Measurements from ENCODE around the gene SLC2A11.

The SLC2A11 gene

DNA sequence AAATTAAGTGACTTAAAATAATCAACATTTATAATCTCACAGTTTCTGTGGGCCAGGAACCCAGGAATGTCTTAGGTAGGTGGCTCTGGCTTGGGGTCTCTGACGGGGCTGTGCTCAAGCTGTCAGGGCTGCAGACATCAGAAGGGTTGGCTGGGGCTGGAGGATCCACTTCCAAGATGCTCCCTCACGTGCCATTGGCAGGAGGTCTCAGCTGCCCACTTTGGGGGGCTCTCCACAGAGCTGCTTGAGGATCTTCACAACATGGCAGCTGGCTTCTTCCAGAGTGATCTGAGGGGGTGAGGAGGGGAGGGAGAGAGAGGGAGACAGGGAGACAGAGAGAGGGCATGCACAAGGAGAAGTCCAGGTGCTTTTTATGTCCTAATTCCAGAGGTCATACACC, 18.1 kb downstream of the SLC2A11 start:
- no peak for ATAC-seq (ENCODE audit: low read depth)
- Histone ChIP-seq H3K4me3 (ENCODE audit: severe bottlenecking) (no peak overlapping the region), H3K36me3 (ENCODE audit: low read depth) (no peaks in the 10 kb centered on the region), H3K4me1 (ENCODE audit: insufficient read depth, poor library complexity, severe bottlenecking) (no peaks in the 10 kb centered on the region), H3K27me3 (ENCODE audit: insufficient read depth, poor library complexity, severe bottlenecking) (no peaks in the 10 kb centered on the region), H3K27ac (ENCODE audit: poor library complexity, severe bottlenecking) (no peak overlapping the region), H3K9me3 (ENCODE audit: severe bottlenecking) (no peaks in the 10 kb centered on the region)
- TF ChIP-seq, protein P1, sequence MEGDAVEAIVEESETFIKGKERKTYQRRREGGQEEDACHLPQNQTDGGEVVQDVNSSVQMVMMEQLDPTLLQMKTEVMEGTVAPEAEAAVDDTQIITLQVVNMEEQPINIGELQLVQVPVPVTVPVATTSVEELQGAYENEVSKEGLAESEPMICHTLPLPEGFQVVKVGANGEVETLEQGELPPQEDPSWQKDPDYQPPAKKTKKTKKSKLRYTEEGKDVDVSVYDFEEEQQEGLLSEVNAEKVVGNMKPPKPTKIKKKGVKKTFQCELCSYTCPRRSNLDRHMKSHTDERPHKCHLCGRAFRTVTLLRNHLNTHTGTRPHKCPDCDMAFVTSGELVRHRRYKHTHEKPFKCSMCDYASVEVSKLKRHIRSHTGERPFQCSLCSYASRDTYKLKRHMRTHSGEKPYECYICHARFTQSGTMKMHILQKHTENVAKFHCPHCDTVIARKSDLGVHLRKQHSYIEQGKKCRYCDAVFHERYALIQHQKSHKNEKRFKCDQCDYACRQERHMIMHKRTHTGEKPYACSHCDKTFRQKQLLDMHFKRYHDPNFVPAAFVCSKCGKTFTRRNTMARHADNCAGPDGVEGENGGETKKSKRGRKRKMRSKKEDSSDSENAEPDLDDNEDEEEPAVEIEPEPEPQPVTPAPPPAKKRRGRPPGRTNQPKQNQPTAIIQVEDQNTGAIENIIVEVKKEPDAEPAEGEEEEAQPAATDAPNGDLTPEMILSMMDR (IDR thresholded peaks at IDR 0.05; ENCODE audit: poor library complexity, severe bottlenecking): no peak
- no peak for DNase-seq (ENCODE audit: low spot score)

DNA sequence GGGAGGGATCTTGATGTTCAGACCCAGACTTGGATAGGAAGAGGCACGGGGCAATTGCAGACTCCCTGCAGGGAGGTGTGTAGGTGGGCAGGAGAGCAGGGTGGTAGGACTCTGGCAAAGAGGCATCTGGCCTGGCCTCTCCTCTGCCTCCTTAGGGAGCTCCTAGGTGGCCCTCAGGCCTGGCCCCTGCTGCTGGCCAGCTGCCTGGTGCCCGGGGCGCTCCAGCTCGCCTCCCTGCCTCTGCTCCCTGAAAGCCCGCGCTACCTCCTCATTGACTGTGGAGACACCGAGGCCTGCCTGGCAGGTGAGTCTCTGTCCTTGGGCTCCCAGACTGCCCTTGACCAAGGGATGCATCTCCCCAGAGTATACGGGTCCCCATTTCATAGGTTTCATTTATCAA, 19.9 kb downstream of the SLC2A11 start:
- TF ChIP-seq, protein P1 (IDR thresholded peaks at IDR 0.05; ENCODE audit: poor library complexity, severe bottlenecking): no peak
- Histone ChIP-seq H3K4me1 (ENCODE audit: insufficient read depth, poor library complexity, severe bottlenecking) (no peaks in the 10 kb centered on the region), H3K27ac (ENCODE audit: poor library complexity, severe bottlenecking) (no peak overlapping the region), H3K27me3 (ENCODE audit: insufficient read depth, poor library complexity, severe bottlenecking) (no peaks in the 10 kb centered on the region), H3K4me3 (ENCODE audit: severe bottlenecking) (no peak overlapping the region), H3K9me3 (ENCODE audit: severe bottlenecking) (no peaks in the 10 kb centered on the region), H3K36me3 (ENCODE audit: low read depth) (no peaks in the 10 kb centered on the region)
- no peak for DNase-seq (ENCODE audit: low spot score)
- no peak for ATAC-seq (ENCODE audit: low read depth)

DNA sequence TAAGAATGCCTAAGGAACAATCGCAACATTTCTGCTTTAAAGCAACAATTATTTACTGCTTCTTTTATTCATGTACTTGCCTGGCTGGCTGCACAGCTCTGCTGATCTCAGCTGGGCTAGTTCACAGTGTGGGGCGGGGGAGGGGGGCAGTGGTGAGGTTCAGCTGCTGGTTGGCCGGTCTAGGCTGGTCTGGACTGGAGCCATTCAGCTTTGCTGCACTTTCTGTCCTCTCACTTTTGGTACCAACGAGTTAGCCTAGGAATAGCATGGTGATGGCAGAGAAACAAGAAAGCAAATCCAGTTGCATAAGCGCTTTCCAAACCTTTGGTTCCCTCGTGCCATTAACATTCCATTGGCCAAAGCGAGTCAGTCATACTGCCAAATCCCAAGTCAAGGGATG, 20.5 kb downstream of the SLC2A11 start:
- no peak overlapping the region for H3K27ac ChIP-seq (ENCODE audit: poor library complexity, severe bottlenecking)
- DNase-seq (ENCODE audit: low spot score) (no peak), ATAC-seq (ENCODE audit: low read depth) (no peak)
- TF ChIP-seq, protein P1 (IDR thresholded peaks at IDR 0.05; ENCODE audit: poor library complexity, severe bottlenecking): no peak
- H3K27me3 ChIP-seq (ENCODE audit: insufficient read depth, poor library complexity, severe bottlenecking): no peaks in the 10 kb centered on the region
- H3K4me3 ChIP-seq (ENCODE audit: severe bottlenecking): no peak overlapping the region
- no peaks in the 10 kb centered on the region for H3K4me1 ChIP-seq (ENCODE audit: insufficient read depth, poor library complexity, severe bottlenecking)
- no peaks in the 10 kb centered on the region for H3K9me3 ChIP-seq (ENCODE audit: severe bottlenecking)
- no peaks in the 10 kb centered on the region for H3K36me3 ChIP-seq (ENCODE audit: low read depth)

DNA sequence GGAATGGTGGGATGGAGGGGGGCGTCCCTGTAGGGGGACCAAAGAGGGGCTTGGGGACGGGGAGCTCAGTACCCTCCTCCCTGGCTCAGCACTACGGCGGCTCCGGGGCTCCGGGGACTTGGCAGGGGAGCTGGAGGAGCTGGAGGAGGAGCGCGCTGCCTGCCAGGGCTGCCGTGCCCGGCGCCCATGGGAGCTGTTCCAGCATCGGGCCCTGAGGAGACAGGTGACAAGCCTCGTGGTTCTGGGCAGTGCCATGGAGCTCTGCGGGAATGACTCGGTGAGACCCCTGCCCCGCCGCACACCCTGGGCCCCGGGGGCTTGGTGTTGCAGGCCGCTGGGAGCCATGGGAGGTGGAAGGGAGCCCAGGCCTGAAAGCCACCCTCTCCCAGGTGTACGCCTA, 24.7 kb downstream of the SLC2A11 start:
- Histone ChIP-seq H3K4me3 (ENCODE audit: severe bottlenecking) (no peak overlapping the region), H3K27ac (ENCODE audit: poor library complexity, severe bottlenecking) (no peak overlapping the region), H3K4me1 (ENCODE audit: insufficient read depth, poor library complexity, severe bottlenecking) (no peaks in the 10 kb centered on the region), H3K27me3 (ENCODE audit: insufficient read depth, poor library complexity, severe bottlenecking) (no peaks in the 10 kb centered on the region), H3K9me3 (ENCODE audit: severe bottlenecking) (no peaks in the 10 kb centered on the region), H3K36me3 (ENCODE audit: low read depth) (no peaks in the 10 kb centered on the region)
- DNase-seq (ENCODE audit: low spot score) (no peak), ATAC-seq (ENCODE audit: low read depth) (no peak)
- TF ChIP-seq, protein P1 (IDR thresholded peaks at IDR 0.05; ENCODE audit: poor library complexity, severe bottlenecking): no peak

DNA sequence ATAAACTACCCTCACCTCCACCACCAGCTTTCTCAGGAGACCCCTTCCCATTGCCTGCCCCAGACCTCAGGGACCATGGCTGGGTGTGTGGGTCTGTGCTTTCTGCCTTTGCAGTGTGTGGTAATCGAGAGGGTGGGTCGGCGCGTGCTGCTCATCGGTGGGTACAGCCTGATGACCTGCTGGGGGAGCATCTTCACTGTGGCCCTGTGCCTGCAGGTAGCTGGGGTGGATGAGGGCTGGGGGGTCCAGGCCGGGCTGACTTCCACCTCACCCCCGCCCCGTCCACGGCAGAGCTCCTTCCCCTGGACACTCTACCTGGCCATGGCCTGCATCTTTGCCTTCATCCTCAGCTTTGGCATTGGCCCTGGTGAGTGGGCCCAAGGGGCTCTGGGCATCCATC, 26.0 kb downstream of the SLC2A11 start:
- Histone ChIP-seq H3K9me3 (ENCODE audit: severe bottlenecking) (no peaks in the 10 kb centered on the region), H3K27me3 (ENCODE audit: insufficient read depth, poor library complexity, severe bottlenecking) (no peaks in the 10 kb centered on the region), H3K4me3 (ENCODE audit: severe bottlenecking) (no peak overlapping the region), H3K36me3 (ENCODE audit: low read depth) (no peaks in the 10 kb centered on the region), H3K4me1 (ENCODE audit: insufficient read depth, poor library complexity, severe bottlenecking) (peaks cover 6% of the 10 kb centered on the region), H3K27ac (ENCODE audit: poor library complexity, severe bottlenecking) (no peak overlapping the region)
- no peak for ATAC-seq (ENCODE audit: low read depth)
- no peak for DNase-seq (ENCODE audit: low spot score)
- TF ChIP-seq, protein P1 (IDR thresholded peaks at IDR 0.05; ENCODE audit: poor library complexity, severe bottlenecking): no peak
